ENCODE measurements around the gene OR2D3. TPM values are rescaled to one million over a fixed set of nuclear protein-coding genes. Genes with fewer than 3 reads are reported as not detected.
"Not testable (repeated sequence)": the region's sequence is repeated elsewhere in the genome, so short reads cannot be mapped to it uniquely, and the experiment has no call there.

The OR2D3 gene
- total RNA-seq, 2 experiments from 2014 or later = not detected

DNA sequence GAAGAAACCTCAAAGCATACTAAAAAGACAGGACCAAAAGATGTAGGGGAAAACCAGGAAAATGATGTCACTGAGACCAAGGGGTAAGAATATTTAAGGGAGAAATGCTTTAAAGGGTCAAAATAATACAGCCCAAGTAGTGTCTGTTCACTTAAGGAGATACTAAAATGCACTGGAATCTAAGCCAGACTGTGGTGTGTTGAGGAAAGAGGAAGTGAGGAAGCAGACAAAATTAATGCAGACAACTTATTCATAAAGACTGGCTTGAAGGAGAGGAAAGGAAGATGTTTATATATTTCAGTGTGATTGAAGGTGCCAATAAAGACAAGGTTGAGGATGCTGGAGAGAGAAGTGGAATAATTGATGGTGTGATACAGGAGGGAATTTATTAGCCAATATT lies 21.2 kb downstream of the OR2D3 start:
- no TSS peak for BruUV-seq (replicated peaks)
- Histone ChIP-seq H3K9me2 (ENCODE audit: insufficient read depth, low read length) (no peaks in the 10 kb centered on the region), H3K4me1 (ENCODE audit: insufficient read depth, low read length, poor library complexity, severe bottlenecking) (peaks cover 6% of the 10 kb centered on the region), H4K20me1 (ENCODE audit: insufficient read depth, low read length) (peaks cover 5% of the 10 kb centered on the region; the same call in 1 of the 2 replicates), H3K36me3 (ENCODE audit: insufficient read depth, low read length) (peaks cover 100% of the 10 kb centered on the region), H3K79me2 (ENCODE audit: insufficient read depth, low read depth, low read length) (peaks cover 64% of the 10 kb centered on the region), H3K9me3 (ENCODE audit: low read length) (no peaks in the 10 kb centered on the region; the same call in 1 of the 2 replicates), H2AFZ (ENCODE audit: low read length) (no peak overlapping the region), H3K4me2 (ENCODE audit: low read length) (no peak overlapping the region), H3K4me3 (ENCODE audit: low read depth, low read length, poor library complexity, severe bottlenecking) (no peak overlapping the region), H3K27ac (ENCODE audit: low read depth, low read length, poor library complexity, severe bottlenecking) (no peak overlapping the region)
- ChIA-PET CTCF (ENCODE audit: unreplicated experiment) (no interaction called here), POLR2A (no interaction called here)
- intact Hi-C loops (cut with micrococcal nuclease; ENCODE audit: unreplicated experiment) = no loop called here
- TF ChIP-seq, protein P1, sequence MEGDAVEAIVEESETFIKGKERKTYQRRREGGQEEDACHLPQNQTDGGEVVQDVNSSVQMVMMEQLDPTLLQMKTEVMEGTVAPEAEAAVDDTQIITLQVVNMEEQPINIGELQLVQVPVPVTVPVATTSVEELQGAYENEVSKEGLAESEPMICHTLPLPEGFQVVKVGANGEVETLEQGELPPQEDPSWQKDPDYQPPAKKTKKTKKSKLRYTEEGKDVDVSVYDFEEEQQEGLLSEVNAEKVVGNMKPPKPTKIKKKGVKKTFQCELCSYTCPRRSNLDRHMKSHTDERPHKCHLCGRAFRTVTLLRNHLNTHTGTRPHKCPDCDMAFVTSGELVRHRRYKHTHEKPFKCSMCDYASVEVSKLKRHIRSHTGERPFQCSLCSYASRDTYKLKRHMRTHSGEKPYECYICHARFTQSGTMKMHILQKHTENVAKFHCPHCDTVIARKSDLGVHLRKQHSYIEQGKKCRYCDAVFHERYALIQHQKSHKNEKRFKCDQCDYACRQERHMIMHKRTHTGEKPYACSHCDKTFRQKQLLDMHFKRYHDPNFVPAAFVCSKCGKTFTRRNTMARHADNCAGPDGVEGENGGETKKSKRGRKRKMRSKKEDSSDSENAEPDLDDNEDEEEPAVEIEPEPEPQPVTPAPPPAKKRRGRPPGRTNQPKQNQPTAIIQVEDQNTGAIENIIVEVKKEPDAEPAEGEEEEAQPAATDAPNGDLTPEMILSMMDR (conservative IDR thresholded peaks at IDR 0.05; ENCODE audit: low read length) = no peak
- no peak for TF ChIP-seq EZH2phosphoT487 (IDR thresholded peaks at IDR 0.05; ENCODE audit: borderline replicate concordance, low read depth, low read length)
- DNase-seq (ENCODE audit: low spot score) = no peak

DNA sequence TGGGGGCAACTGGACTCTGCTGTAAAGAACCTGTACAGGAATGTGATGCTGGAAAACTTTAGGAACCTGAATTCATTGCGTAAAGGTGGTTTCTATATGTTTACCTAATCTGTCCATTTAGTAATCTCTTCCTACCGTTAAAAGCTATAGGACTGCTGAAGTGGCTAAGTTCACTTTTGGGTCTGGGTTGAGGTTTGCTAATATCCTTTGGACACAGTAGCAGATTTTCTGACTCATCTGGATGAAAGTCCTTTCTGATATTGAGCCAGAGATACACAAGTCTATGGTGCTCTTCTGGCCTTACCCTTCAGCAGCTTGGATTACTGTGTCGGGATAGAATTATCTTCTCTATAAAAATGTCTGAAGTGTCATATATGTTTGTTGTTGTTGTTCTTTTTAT lies 22.3 kb downstream of the OR2D3 start:
- H4K20me1 ChIP-seq (ENCODE audit: insufficient read depth, low read length) = peaks cover 5% of the 10 kb centered on the region; the same call in 1 of the 2 replicates
- H3K9me3 ChIP-seq (ENCODE audit: low read length) = peaks cover 5% of the 10 kb centered on the region; the same call in 1 of the 2 replicates
- no peak for DNase-seq (ENCODE audit: low spot score)
- intact Hi-C loops (cut with micrococcal nuclease; ENCODE audit: unreplicated experiment) = no loop called here
- no TSS peak for BruUV-seq (replicated peaks)
- TF ChIP-seq EZH2phosphoT487 (IDR thresholded peaks at IDR 0.05; ENCODE audit: borderline replicate concordance, low read depth, low read length) = no peak
- TF ChIP-seq, protein P1 (conservative IDR thresholded peaks at IDR 0.05; ENCODE audit: low read length) = no peak
- POLR2A ChIA-PET = interaction anchor here (0.6 kb wide), 1 partner anchor 722 kb away, joined by 3 read pairs; no protein-coding TSS in a partner anchor
- H3K4me2 ChIP-seq (ENCODE audit: low read length) = no peak overlapping the region
- no peak overlapping the region for H3K4me3 ChIP-seq (ENCODE audit: low read depth, low read length, poor library complexity, severe bottlenecking)
- no peak overlapping the region for H3K27ac ChIP-seq (ENCODE audit: low read depth, low read length, poor library complexity, severe bottlenecking)
- CTCF ChIA-PET (ENCODE audit: unreplicated experiment) = no interaction called here
- H3K9me2 ChIP-seq (ENCODE audit: insufficient read depth, low read length) = no peaks in the 10 kb centered on the region
- H3K4me1 ChIP-seq (ENCODE audit: insufficient read depth, low read length, poor library complexity, severe bottlenecking) = peaks cover 6% of the 10 kb centered on the region
- peaks cover 100% of the 10 kb centered on the region for H3K36me3 ChIP-seq (ENCODE audit: insufficient read depth, low read length)
- H2AFZ ChIP-seq (ENCODE audit: low read length) = no peak overlapping the region
- H3K79me2 ChIP-seq (ENCODE audit: insufficient read depth, low read depth, low read length) = peaks cover 60% of the 10 kb centered on the region

DNA sequence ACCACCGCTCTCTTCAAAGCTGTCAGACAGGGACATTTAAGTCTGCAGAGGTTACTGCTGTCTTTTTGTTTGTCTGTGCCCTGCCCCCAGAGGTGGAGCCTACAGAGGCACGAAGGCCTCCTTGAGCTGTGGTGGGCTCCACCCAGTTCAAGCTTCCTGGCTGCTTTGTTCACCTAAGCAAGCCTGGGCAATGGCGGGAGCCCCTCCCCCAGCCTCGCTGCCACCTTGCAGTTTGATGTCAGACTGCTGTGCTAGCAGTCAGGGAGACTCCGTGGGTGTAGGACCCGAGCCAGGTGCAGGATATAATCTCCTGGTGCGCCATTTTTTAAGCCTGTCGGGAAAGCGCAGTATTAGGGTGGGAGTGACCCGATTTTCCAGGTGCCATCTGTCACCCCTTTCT lies 33.4 kb downstream of the OR2D3 start:
- Histone ChIP-seq H3K79me2 (ENCODE audit: insufficient read depth, low read depth, low read length) (peaks cover 34% of the 10 kb centered on the region; the same call in 1 of the 2 replicates), H3K36me3 (ENCODE audit: insufficient read depth, low read length) (peaks cover 56% of the 10 kb centered on the region)
- H2AFZ ChIP-seq (ENCODE audit: low read length); H3K9me2 ChIP-seq (ENCODE audit: insufficient read depth, low read length); intact Hi-C loops (cut with micrococcal nuclease; ENCODE audit: unreplicated experiment); H3K27ac ChIP-seq (ENCODE audit: low read depth, low read length, poor library complexity, severe bottlenecking); H4K20me1 ChIP-seq (ENCODE audit: insufficient read depth, low read length); H3K9me3 ChIP-seq (ENCODE audit: low read length); DNase-seq (ENCODE audit: low spot score); H3K4me2 ChIP-seq (ENCODE audit: low read length); H3K4me1 ChIP-seq (ENCODE audit: insufficient read depth, low read length, poor library complexity, severe bottlenecking); BruUV-seq (replicated peaks); H3K4me3 ChIP-seq (ENCODE audit: low read depth, low read length, poor library complexity, severe bottlenecking); CTCF ChIA-PET (ENCODE audit: unreplicated experiment): not testable (repeated sequence)
- POLR2A ChIA-PET = interaction anchor here (0.6 to 1.1 kb wide), 2 partner anchors 22 to 458 kb away, joined by 3 to 6 read pairs; no protein-coding TSS in a partner anchor

Measured in OCI-LY7 (cell line).